ENCODE measurements around the gene TMA7B. TPM values are rescaled to one million over a fixed set of nuclear protein-coding genes. Genes with fewer than 3 reads are reported as not detected.

TMA7B gene
- total and polyA plus RNA-seq, 2 donors (not counting 1 experiment from before 2014, with no cell fraction given) = 0.85 to 1.4 TPM

- Histone ChIP-seq H3K27me3 (replicated peaks in 1 of 4; ENCODE audit: control extremely low read depth in 1 of 4, control insufficient read depth in 3 of 4, insufficient read depth in 4 of 4, low read length in 3 of 4) (no peaks in the 10 kb centered on the region), H3K9ac (ENCODE audit: low read length) (no peak overlapping the region), H3K27ac (ENCODE audit: low read length in 2 of 2) (no peak overlapping the region), H3K4me1 (ENCODE audit: control insufficient read depth in 2 of 2, insufficient read depth in 2 of 2, low read length in 2 of 2) (no peaks in the 10 kb centered on the region), H3K9me3 (ENCODE audit: control extremely low read depth in 1 of 3, control insufficient read depth in 2 of 3, insufficient read depth in 1 of 3, low read length in 2 of 3) (no peaks in the 10 kb centered on the region), H3K79me2 (ENCODE audit: control insufficient read depth, insufficient read depth, low read length) (no peaks in the 10 kb centered on the region), H3K36me3 (replicated peaks in 1 of 2; ENCODE audit: control extremely low read depth in 1 of 2, control insufficient read depth in 1 of 2, extremely low read depth in 1 of 2, insufficient read depth in 2 of 2, low read length in 1 of 2) (peaks cover 0 to 26% of the 10 kb centered on the region in 2 experiments), H3K4me3 (ENCODE audit: control extremely low read depth in 1 of 5, extremely low read depth in 1 of 5, insufficient read depth in 1 of 5, low read depth in 2 of 5, low read length in 4 of 5) (no peak overlapping the region), H3K4me2 (replicated peaks; ENCODE audit: low read depth, low read length, poor library complexity, severe bottlenecking) (no peak overlapping the region), H2AFZ (ENCODE audit: insufficient read depth, low read depth, low read length, poor library complexity, severe bottlenecking) (no peak overlapping the region), H4K20me1 (ENCODE audit: control insufficient read depth, insufficient read depth, low read length, poor library complexity, severe bottlenecking) (no peaks in the 10 kb centered on the region)
- no peak overlapping the region for H3K4me3 Mint-ChIP-seq
- H3K4me1 Mint-ChIP-seq = no peaks in the 10 kb centered on the region
- DNase-seq (no peak), ATAC-seq (ENCODE audit: low read depth) (no peak)
- ChIA-PET CTCF (interaction anchor here (1.0 to 2.2 kb wide), 2 partner anchors 8 to 51 kb away, joined by 4 read pairs; no protein-coding TSS in a partner anchor), POLR2A (no interaction called here)
- intact Hi-C loops (cut with micrococcal nuclease) = no loop called here
- no peak for TF ChIP-seq CTCF (IDR thresholded peaks at IDR 0.05)
- TF ChIP-seq EZH2 (IDR thresholded peaks at IDR 0.05; ENCODE audit: borderline replicate concordance, insufficient read depth, low read depth, low read length, poor library complexity, severe bottlenecking) = no peak
- H3K9me3 Mint-ChIP-seq (ENCODE audit: insufficient read depth) = no peaks in the 10 kb centered on the region
- H3K27me3 Mint-ChIP-seq = peaks cover 9% of the 10 kb centered on the region
- WGBS (ENCODE audit: insufficient coverage) = no CpG with 5 or more reads among the region's 5 CpGs
- H3K27ac Mint-ChIP-seq = no peak overlapping the region
Measured at GRCh38 chr22:39974065-39974464, 13.9 kb downstream of the TMA7B start.

- Histone ChIP-seq H3K4me3 (ENCODE audit: control extremely low read depth in 1 of 5, extremely low read depth in 1 of 5, insufficient read depth in 1 of 5, low read depth in 2 of 5, low read length in 4 of 5) (no peak overlapping the region), H3K79me2 (ENCODE audit: control insufficient read depth, insufficient read depth, low read length) (no peaks in the 10 kb centered on the region), H3K27ac (ENCODE audit: low read length in 2 of 2) (no peak overlapping the region), H3K36me3 (replicated peaks in 1 of 2; ENCODE audit: control extremely low read depth in 1 of 2, control insufficient read depth in 1 of 2, extremely low read depth in 1 of 2, insufficient read depth in 2 of 2, low read length in 1 of 2) (no peaks in the 10 kb centered on the region), H3K4me1 (ENCODE audit: control insufficient read depth in 2 of 2, insufficient read depth in 2 of 2, low read length in 2 of 2) (no peaks in the 10 kb centered on the region), H3K27me3 (replicated peaks in 1 of 4; ENCODE audit: control extremely low read depth in 1 of 4, control insufficient read depth in 3 of 4, insufficient read depth in 4 of 4, low read length in 3 of 4) (peaks cover 0 to 4% (median 0%) of the 10 kb centered on the region in 4 experiments), H3K9me3 (ENCODE audit: control extremely low read depth in 1 of 3, control insufficient read depth in 2 of 3, insufficient read depth in 1 of 3, low read length in 2 of 3) (no peaks in the 10 kb centered on the region), H2AFZ (ENCODE audit: insufficient read depth, low read depth, low read length, poor library complexity, severe bottlenecking) (no peak overlapping the region), H3K9ac (ENCODE audit: low read length) (no peak overlapping the region), H3K4me2 (replicated peaks; ENCODE audit: low read depth, low read length, poor library complexity, severe bottlenecking) (no peak overlapping the region), H4K20me1 (ENCODE audit: control insufficient read depth, insufficient read depth, low read length, poor library complexity, severe bottlenecking) (no peaks in the 10 kb centered on the region)
- H3K27ac Mint-ChIP-seq = no peak overlapping the region
- POLR2A ChIA-PET = no interaction called here
- H3K4me3 Mint-ChIP-seq = no peak overlapping the region
- CTCF ChIA-PET = no interaction called here
- DNase-seq = no peak
- TF ChIP-seq EZH2 (IDR thresholded peaks at IDR 0.05; ENCODE audit: borderline replicate concordance, insufficient read depth, low read depth, low read length, poor library complexity, severe bottlenecking) = no peak
- no peak for TF ChIP-seq CTCF (IDR thresholded peaks at IDR 0.05)
- ATAC-seq (ENCODE audit: low read depth) = no peak
- intact Hi-C loops (cut with micrococcal nuclease) = no loop called here
- peaks cover 25% of the 10 kb centered on the region for H3K27me3 Mint-ChIP-seq
- no peaks in the 10 kb centered on the region for H3K4me1 Mint-ChIP-seq
- no CpG with 5 or more reads among the region's 6 CpGs for WGBS (ENCODE audit: insufficient coverage)
- H3K9me3 Mint-ChIP-seq (ENCODE audit: insufficient read depth) = no peaks in the 10 kb centered on the region
Measured at GRCh38 chr22:39979048-39979447, 18.9 kb downstream of the TMA7B start.

Data from B cell (primary cell).